Lower lobe of right lung (tissue), 2 donors: ENCODE measurements around the gene NEK5. TPM values are rescaled to one million over a fixed set of nuclear protein-coding genes. Genes with fewer than 3 reads are reported as not detected.
"Not testable (repeated sequence)": the region's sequence is repeated elsewhere in the genome, so short reads cannot be mapped to it uniquely, and the experiment has no call there.

Experiments
- ATAC-seq, 2 donors: fragments of 200-7000 bp; cut with Tn5 transposase; one replicate each; pipeline ENCODE4 v1.9.1; 2020 to 2022; ENCODE audit warnings: mild to moderate bottlenecking in 2 of 2, moderate library complexity in 2 of 2
- DNase-seq: peaks from one replicate; pipeline ENCODE4 v3.0.0-alpha.2; 2020
- H3K27ac ChIP-seq: fragments of 200-600 bp; one replicate; pipeline ENCODE4 v1.8.0; 2022
- H3K27me3 ChIP-seq: fragments of 200-600 bp; one replicate; pipeline ENCODE4 v1.8.0; 2022; ENCODE audit warnings: low read depth
- H3K36me3 ChIP-seq: fragments of 200-600 bp; one replicate; pipeline ENCODE4 v1.8.0; 2022; ENCODE audit warnings: mild to moderate bottlenecking
- H3K4me1 ChIP-seq: fragments of 200-600 bp; one replicate; pipeline ENCODE4 v1.8.0; 2022
- H3K4me3 ChIP-seq: fragments of 200-600 bp; one replicate; pipeline ENCODE4 v1.8.0; 2022; ENCODE audit warnings: mild to moderate bottlenecking
- H3K9me3 ChIP-seq: fragments of 200-600 bp; one replicate; pipeline ENCODE4 v1.8.0; 2022
- intact Hi-C: fragments of 100-400 bp; cut with DNase I; formaldehyde crosslinking; loops from one replicate; pipeline ENCODE4 v1.11.0; 2022
- total RNA-seq: library from RNA; stranded (reverse); fragmentation: NEBNext Ultra II Directional; extraction: Animal tissue kit (Norgen Biotek cat#: 25700); gene quantifications from one replicate; pipeline ENCODE4 v1.2.1, GENCODE V29; 2021
- TF ChIP-seq, protein P1 (sequence below): fragments of 200-600 bp; IDR thresholded peaks from one replicate; pipeline ENCODE4 v1.8.0; 2022; ENCODE audit warnings: antibody characterized with exemption, mild to moderate bottlenecking
- donor health status: DM: no; HTN: yes; CAD: no; lungs with severe emphysema.

Gene NEK5
- total RNA-seq, 1 donor from 2014 or later, result 4.1 TPM

- Histone ChIP-seq H3K9me3 (no peaks in the 10 kb centered on the region), H3K4me3 (no peak overlapping the region), H3K27me3 (no peaks in the 10 kb centered on the region), H3K4me1 (peaks cover 6% of the 10 kb centered on the region), H3K36me3 (peaks cover 88% of the 10 kb centered on the region), H3K27ac (no peak overlapping the region)
- intact Hi-C loops, result no loop called here
- ATAC-seq (no peak), DNase-seq (no peak)
- TF ChIP-seq, protein P1, sequence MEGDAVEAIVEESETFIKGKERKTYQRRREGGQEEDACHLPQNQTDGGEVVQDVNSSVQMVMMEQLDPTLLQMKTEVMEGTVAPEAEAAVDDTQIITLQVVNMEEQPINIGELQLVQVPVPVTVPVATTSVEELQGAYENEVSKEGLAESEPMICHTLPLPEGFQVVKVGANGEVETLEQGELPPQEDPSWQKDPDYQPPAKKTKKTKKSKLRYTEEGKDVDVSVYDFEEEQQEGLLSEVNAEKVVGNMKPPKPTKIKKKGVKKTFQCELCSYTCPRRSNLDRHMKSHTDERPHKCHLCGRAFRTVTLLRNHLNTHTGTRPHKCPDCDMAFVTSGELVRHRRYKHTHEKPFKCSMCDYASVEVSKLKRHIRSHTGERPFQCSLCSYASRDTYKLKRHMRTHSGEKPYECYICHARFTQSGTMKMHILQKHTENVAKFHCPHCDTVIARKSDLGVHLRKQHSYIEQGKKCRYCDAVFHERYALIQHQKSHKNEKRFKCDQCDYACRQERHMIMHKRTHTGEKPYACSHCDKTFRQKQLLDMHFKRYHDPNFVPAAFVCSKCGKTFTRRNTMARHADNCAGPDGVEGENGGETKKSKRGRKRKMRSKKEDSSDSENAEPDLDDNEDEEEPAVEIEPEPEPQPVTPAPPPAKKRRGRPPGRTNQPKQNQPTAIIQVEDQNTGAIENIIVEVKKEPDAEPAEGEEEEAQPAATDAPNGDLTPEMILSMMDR, result no peak
Measured at GRCh38 chr13:52169839-52170238, 41.0 kb upstream of the NEK5 start.

DNA sequence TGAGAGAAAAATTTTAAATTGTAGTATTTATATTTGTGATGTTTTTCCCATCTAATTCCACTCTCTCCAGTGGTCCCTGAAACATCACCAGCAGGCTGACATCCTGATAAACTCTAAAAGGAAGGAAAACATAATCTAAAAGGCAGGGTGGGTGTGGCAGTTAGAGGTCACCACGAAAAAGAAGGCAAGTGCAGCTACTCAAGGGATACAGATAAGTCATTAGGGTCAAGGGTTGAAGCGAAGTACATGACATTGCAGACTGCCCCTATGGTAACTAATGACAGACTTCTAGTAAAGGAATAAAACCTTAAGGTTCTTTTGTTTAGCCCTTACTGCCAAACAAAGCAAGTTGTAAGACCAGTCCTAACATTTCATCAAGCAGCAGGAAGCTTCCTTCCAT is 36.5 kb upstream of the NEK5 start:
- no peak overlapping the region for H3K4me3 ChIP-seq
- TF ChIP-seq, protein P1, result no peak
- no peaks in the 10 kb centered on the region for H3K9me3 ChIP-seq
- no peak overlapping the region for H3K27ac ChIP-seq
- intact Hi-C loops, result no loop called here
- ATAC-seq (no peak), DNase-seq (no peak)
- H3K36me3 ChIP-seq, result peaks cover 46% of the 10 kb centered on the region
- no peaks in the 10 kb centered on the region for H3K27me3 ChIP-seq
- H3K4me1 ChIP-seq, result peaks cover 5% of the 10 kb centered on the region

DNA sequence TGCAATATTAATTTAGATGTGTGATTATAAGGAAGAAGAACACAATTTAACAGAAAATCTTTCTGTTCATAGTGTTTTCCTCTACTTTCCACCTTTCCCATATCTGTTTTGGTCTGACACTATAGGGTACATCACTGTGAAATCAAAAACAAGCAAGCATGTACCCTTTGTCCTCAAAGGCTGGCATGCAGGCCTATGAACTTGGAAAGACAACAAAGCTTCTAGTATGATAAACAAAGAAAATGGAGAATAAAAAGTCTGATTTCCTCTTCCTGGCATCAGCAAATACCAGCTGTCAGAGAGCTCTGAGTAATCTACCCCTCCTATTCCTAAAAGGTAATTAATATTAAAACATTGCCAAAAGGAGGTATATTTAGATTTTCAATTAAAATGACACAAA is 36.1 kb upstream of the NEK5 start:
- H3K36me3 ChIP-seq, result peaks cover 42% of the 10 kb centered on the region
- peak overlapping the region; percentile 41 for H3K27ac ChIP-seq
- no peak for ATAC-seq

GRCh38 chr13:52163878-52164277 is 35.0 kb upstream of the NEK5 start:
- H3K4me1 ChIP-seq, result peaks cover 14% of the 10 kb centered on the region
- intact Hi-C loops, H3K4me3 ChIP-seq, H3K27ac ChIP-seq, H3K27me3 ChIP-seq, DNase-seq, ATAC-seq, H3K9me3 ChIP-seq: not testable (repeated sequence)
- peaks cover 30% of the 10 kb centered on the region for H3K36me3 ChIP-seq

More for the DNA sequence above, 36.1 kb upstream of the NEK5 start:
- peaks cover 10% of the 10 kb centered on the region for H3K4me1 ChIP-seq
- no peaks in the 10 kb centered on the region for H3K27me3 ChIP-seq
- TF ChIP-seq, protein P1, result no peak
- intact Hi-C loops, result no loop called here
- H3K9me3 ChIP-seq, result no peaks in the 10 kb centered on the region
- no peak overlapping the region for H3K4me3 ChIP-seq
- no peak for DNase-seq

DNA sequence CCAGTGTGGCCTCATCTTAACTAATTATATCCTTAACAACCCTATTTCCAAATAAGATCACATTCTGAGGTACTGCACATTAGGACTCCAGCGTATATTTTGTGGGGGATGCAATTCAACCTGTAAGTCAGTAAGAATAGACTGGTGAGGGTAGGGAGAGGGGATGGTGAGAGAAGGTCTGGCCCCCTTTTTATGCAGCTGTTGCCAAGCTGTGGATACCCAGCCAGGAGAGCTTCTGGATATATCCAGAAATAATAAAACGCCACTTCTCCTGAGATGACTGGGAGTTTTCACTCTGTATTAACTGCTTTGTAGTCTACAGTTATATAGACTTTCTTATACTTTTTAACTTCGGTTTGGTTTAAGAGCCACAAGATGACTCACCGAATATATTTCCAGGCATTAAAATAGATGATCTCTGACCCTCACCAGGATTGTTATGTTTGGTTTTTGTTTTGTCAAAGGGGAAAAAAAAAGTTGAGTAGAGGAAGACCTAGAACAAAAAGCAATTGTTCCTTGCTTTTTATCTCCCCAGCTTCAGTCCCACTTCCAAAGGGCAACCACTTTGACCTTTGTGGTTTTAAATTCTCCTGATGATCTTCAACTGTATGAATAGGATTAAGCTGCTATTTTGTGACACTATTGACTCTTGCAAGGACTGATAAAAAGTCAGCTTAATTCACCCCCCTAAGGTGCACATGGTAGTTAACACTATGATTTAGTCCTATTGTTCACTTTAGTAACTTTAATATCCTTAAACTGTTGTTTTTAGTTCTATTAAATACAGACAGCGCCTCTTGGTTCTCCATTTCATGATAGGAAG is 33.6 kb upstream of the NEK5 start:
- H3K4me1 ChIP-seq, result peaks cover 26% of the 10 kb centered on the region
- no peaks in the 10 kb centered on the region for H3K27me3 ChIP-seq
- peaks cover 17% of the 10 kb centered on the region for H3K36me3 ChIP-seq
- no peak overlapping the region for H3K4me3 ChIP-seq
- no peak overlapping the region for H3K27ac ChIP-seq
- DNase-seq (no peak), ATAC-seq (no peak)
- intact Hi-C loops, result no loop called here
- TF ChIP-seq, protein P1, result no peak
- no peaks in the 10 kb centered on the region for H3K9me3 ChIP-seq

DNA sequence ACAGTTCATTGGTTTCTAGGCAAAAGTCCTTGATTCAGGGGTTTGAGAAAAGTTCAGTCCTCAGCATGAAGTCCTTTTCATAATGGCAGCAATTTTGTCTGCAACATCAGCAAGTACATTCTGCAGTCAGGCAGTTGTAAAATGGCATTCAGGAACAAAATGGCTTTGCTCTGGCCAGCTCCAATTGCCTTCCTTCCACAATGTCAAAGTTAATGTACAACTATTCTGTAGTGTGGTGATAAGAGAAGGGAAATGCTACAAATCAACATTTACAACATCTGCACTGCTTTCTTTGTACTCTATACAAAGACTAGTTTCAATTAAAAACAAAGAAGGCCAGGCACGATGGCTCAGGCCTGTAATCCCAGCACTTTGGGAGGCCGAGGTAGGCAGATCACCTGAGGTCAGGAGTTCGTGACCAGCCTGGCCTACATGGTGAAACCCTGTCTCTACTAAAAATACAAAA is 32.3 kb upstream of the NEK5 start:
- H3K9me3 ChIP-seq, result no peaks in the 10 kb centered on the region
- TF ChIP-seq, protein P1, result no peak
- peaks cover 28% of the 10 kb centered on the region for H3K4me1 ChIP-seq
- DNase-seq (no peak), ATAC-seq (no peak)
- no peaks in the 10 kb centered on the region for H3K27me3 ChIP-seq
- intact Hi-C loops, result no loop called here
- H3K4me3 ChIP-seq, result no peak overlapping the region
- H3K27ac ChIP-seq, result no peak overlapping the region
- H3K36me3 ChIP-seq, result peaks cover 6% of the 10 kb centered on the region
